Neural progenitor cell (in vitro differentiated cells): ENCODE data around the gene TMEM167A.

Source experiments
- CTCF ChIP-seq: fragments of 200-600 bp; sonication (generic); IDR thresholded peaks from 2 replicates; pipeline ENCODE4 v1.5.1; 2017; ENCODE audit warnings: antibody characterized with exemption, mild to moderate bottlenecking
- EZH2 ChIP-seq: fragments of 200-600 bp; sonication (generic); IDR thresholded peaks from 2 replicates; pipeline ENCODE4 v1.6.1; 2017; ENCODE audit warnings: antibody characterized with exemption, mild to moderate bottlenecking, moderate library complexity

- TF ChIP-seq CTCF (no peak), EZH2 (no peak)
Measured at GRCh38 chr5:83125560-83125959, 48.4 kb upstream of the TMEM167A start.
